NCI-H1105 treated with DMSO at 0.1 percent for 48 hours (cell line): Measurements from ENCODE around the gene GGA2.
"Not testable (repeated sequence)": the region's sequence is repeated elsewhere in the genome, so short reads cannot be mapped to it uniquely, and the experiment has no call there.

Source experiments
- DNase-seq: peaks from one replicate; lab custom pipeline; 2025; lab: John Stamatoyannopoulos, UW

GGA2 gene

GRCh38 chr16:23469814-23470213 lies 40.5 kb downstream of the GGA2 start:
- DNase-seq: peak; percentile 26

- DNase-seq: no peak
These were observed 44.0 kb downstream of the GGA2 start for GRCh38 chr16:23466162-23466885.

- DNase-seq: no peak
These were observed 45.1 kb downstream of the GGA2 start for GRCh38 chr16:23465179-23465578.

GRCh38 chr16:23464196-23464595 lies 46.1 kb downstream of the GGA2 start:
- no peak for DNase-seq

GRCh38 chr16:23462994-23463393 lies 47.3 kb downstream of the GGA2 start:
- DNase-seq: peak; percentile 10

- no peak for DNase-seq
These were observed 56.8 kb downstream of the GGA2 start for GRCh38 chr16:23453338-23454052.

- peak; percentile 81 for DNase-seq
These were observed 57.5 kb downstream of the GGA2 start, which contains the start of gene COG7 for GRCh38 chr16:23452572-23453337. COG7 (minus strand) TSS chr16:23453189; CDS start chr16:23452994, 195 bp downstream.

GRCh38 chr16:23452221-23452571 lies 58.1 kb downstream of the GGA2 start:
- no peak for DNase-seq

- DNase-seq: no peak
These were observed 61.9 kb downstream of the GGA2 start for GRCh38 chr16:23448392-23448791.

- not testable (repeated sequence) for DNase-seq
These were observed 72.8 kb downstream of the GGA2 start for GRCh38 chr16:23437542-23437941.

- no peak for DNase-seq
These were observed 73.3 kb downstream of the GGA2 start for GRCh38 chr16:23436951-23437350.

GRCh38 chr16:23435500-23435899 lies 74.8 kb downstream of the GGA2 start:
- no peak for DNase-seq

GRCh38 chr16:23434380-23434779 lies 75.9 kb downstream of the GGA2 start:
- peak; percentile 75 for DNase-seq

- no peak for DNase-seq
These were observed 76.9 kb downstream of the GGA2 start for GRCh38 chr16:23433261-23433920.

- no peak for DNase-seq
These were observed 77.8 kb downstream of the GGA2 start for GRCh38 chr16:23432176-23433128.

- DNase-seq: no peak
These were observed 81.9 kb downstream of the GGA2 start for GRCh38 chr16:23428351-23428750.

- peak; percentile 77 for DNase-seq
These were observed 85.9 kb downstream of the GGA2 start for GRCh38 chr16:23424292-23424958.

- DNase-seq: peak; percentile 53
These were observed 86.7 kb downstream of the GGA2 start for GRCh38 chr16:23423496-23424049.

GRCh38 chr16:23420011-23420410 lies 90.3 kb downstream of the GGA2 start:
- DNase-seq: no peak

- DNase-seq: no peak
These were observed 93.5 kb downstream of the GGA2 start for GRCh38 chr16:23416816-23417215.
